Subcutaneous adipose tissue (tissue), 4 donors: ENCODE measurements around the gene ETV5. TPM values are rescaled to one million over a fixed set of nuclear protein-coding genes. Genes with fewer than 3 reads are reported as not detected.

Experiments used
- CTCF ChIP-seq: fragments of 450-650 bp; IDR thresholded peaks from one replicate; pipeline ENCODE4 v1.5.1; 2016; ENCODE audit warnings: low read depth, mild to moderate bottlenecking, control low read depth, antibody characterized with exemption, moderate library complexity
- total RNA-seq, 4 donors: library from RNA; depleted of rRNA; stranded (reverse); fragments of >200 nt; gene quantifications; one replicate each; pipeline ENCODE4 v1.1.0, GENCODE V29; 2016

Gene ETV5
- total RNA-seq, 4 donors from 2014 or later, result 9.1 to 15.3 (median 12.2) TPM

DNA sequence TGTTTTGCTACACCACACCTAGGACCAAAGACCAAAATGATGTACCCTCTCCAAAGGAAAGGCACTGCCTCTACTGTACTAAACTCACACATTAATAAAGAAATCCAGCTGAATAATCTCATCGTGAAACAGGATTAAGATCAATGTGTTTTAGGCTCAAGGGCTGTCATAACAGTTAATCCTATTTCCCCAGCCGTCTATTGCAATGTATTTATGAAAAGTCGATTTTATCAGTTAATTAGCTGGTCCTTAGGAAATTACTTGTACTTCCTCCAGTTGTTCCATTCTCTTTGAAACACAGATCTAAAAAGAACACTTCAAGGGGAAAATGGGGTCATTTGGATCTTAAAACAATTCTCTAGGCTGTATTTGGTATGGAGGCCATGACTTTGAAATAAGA, 8.5 kb downstream of the ETV5 start:
- TF ChIP-seq CTCF, result no peak

DNA sequence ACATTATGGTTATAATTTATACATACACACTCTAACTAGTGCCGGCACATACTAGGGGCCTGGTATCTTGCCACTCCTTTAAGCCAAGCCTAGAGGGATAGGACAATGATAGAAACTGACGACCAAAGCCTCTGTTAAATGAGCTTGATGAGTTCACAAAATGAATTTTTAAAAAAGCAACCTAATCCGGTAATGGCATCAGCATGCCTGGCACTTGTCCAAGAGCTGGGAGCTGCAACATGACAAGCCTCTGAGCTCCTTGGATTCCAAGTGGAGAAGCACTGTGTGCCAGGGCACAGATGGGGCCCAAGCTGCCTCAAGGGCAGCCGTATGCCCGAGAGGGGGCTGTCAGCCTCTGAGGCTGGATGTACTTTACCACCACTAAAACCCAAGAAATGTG, 9.7 kb downstream of the ETV5 start:
- no peak for TF ChIP-seq CTCF

DNA sequence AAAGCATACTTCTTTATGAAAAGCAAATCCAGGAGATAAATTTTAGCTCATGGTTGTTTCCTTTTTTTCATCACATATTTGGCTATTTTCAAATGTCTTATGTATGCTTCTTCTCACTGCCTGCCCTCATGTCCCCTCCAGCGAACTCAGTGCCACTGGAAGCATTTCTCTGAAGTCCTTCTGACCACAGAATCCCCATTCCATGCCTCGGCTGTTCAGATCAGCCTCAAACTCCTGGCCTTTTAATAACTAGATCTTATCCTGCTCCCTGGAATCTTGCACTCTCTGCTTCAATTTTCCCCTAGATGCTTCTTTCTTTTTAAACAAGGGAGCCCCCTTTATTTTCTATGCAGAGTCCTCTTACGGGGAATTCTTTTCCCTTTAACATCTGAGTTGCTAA, 10.1 kb downstream of the ETV5 start:
- TF ChIP-seq CTCF, result no peak

DNA sequence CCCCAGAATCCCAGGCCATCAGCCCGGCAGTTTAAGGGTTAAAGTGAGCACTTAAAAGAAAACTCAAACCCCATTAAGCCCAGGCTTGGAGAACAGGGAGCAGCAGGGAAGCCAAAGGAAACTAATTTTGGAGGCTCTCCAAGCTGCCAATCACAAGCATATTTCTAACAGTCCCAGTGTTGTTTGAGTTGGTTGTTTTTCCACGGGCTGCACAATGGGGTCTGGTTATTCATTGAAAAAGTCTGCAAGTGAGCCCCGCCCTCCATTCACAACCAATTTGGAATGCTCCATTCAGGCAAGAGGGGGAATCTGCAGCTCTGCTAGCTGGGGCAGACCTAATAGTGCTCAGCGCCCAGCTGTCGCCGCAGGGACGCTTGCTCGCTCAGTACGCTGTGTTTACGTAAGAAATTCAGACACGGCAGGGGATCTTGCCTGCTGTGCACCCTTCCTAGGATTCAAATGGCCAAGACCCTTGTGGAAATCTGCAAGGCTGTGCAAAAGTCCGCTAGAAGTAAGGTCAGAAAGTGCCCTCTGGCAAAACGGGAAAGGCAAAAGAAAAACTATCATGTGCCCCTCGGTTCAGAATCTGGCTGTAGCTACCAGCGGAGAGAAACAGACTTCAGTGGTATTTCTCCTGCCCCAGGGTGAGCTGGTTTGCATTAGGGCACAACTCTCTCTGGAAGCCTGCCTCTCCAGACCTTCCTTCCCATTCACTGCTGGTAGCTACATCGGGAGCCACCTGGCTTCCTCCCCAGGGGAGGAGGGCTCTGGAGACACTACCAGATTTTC, 11.0 kb downstream of the ETV5 start:
- TF ChIP-seq CTCF, result no peak

- no peak for TF ChIP-seq CTCF
Measured at GRCh38 chr3:186097317-186097662, 11.6 kb downstream of the ETV5 start.

DNA sequence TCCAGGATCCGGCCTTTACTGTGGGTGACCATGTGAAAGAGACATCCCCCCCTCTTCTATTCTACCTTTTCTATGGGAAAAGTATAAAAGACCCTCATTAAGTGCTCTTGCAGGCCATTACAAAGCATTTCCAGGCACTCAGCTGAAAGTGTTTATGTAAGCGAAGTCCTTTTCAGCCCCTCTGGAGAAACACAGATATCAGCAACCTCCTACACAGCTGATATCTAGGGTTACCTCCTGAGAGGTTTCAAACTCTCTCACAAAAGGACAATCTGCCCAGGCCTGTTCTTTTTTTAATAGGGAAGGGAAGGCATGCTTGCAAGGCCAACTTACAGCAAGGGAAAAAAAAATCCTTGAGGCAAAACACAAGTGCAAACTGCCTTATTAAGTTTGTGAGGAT, 12.6 kb downstream of the ETV5 start:
- no peak for TF ChIP-seq CTCF

- no peak for TF ChIP-seq CTCF
Measured at GRCh38 chr3:186095561-186096081, 13.3 kb downstream of the ETV5 start.
